Esophagus muscularis mucosa (tissue), 4 donors: ENCODE results near the gene ARID2. TPM values are rescaled to one million over a fixed set of nuclear protein-coding genes. Genes with fewer than 3 reads are reported as not detected.

Experiments used
- DNase-seq: peaks from one replicate; pipeline ENCODE4 v3.0.0-alpha.2; 2017; ENCODE audit errors: extremely low spot score
- H3K27ac ChIP-seq, 4 donors: fragments of 200-600 bp; sonication (generic); replicated peaks in 1 of 4; 1 replicate in 3 of 4; 2 replicates in 1 of 4; pipeline ENCODE4 v1.5.1; 2016 to 2019; ENCODE audit warnings: mild to moderate bottlenecking in 1 of 4
- H3K27me3 ChIP-seq, 4 donors: fragments of 200-600 bp; sonication (generic); one replicate each; pipeline versions ENCODE4 v1.5.1 to v1.6.0; 2016 to 2019
- H3K36me3 ChIP-seq, 4 donors: fragments of 200-600 bp; sonication (generic); one replicate each; pipeline ENCODE4 v1.5.1; 2016 to 2019
- H3K4me1 ChIP-seq, 4 donors: fragments of 200-600 bp; sonication (generic); one replicate each; pipeline ENCODE4 v1.5.1; 2016 to 2019
- H3K4me3 ChIP-seq, 4 donors: fragments of 200-600 bp; sonication (generic); 1 replicate in 2 of 4; 2 replicates in 2 of 4; pipeline ENCODE4 v1.5.1; 2016 to 2019; ENCODE audit warnings: mild to moderate bottlenecking in 4 of 4, moderate library complexity in 1 of 4
- H3K9me3 ChIP-seq, 4 donors: fragments of 200-600 bp; sonication (generic); 1 replicate in 3 of 4; 2 replicates in 1 of 4; pipeline ENCODE4 v1.5.1; 2016 to 2019
- CTCF ChIP-seq, 3 experiments: fragments of 200-600 bp in 2 of 3; fragments of 450-650 bp in 1 of 3; sonication (generic) in 2 of 3; IDR thresholded peaks; one replicate each; pipeline ENCODE4 v1.5.1; 2017 to 2019; ENCODE audit warnings: antibody characterized with exemption in 3 of 3, mild to moderate bottlenecking in 2 of 3, moderate library complexity in 1 of 3
- EP300 ChIP-seq: sonication (generic); formaldehyde crosslinking; IDR thresholded peaks from one replicate; pipeline ENCODE4 v1.6.1; 2017; ENCODE audit warnings: antibody characterized with exemption
- POLR2A ChIP-seq: fragments of 450-650 bp; IDR thresholded peaks from one replicate; pipeline ENCODE4 v1.6.1; 2017; ENCODE audit warnings: antibody characterized with exemption, moderate library complexity, mild to moderate bottlenecking, low read depth
- POLR2AphosphoS5 ChIP-seq, 2 donors: sonication (generic); formaldehyde crosslinking; IDR thresholded peaks; one replicate each; pipeline ENCODE4 v1.6.1; 2017; ENCODE audit warnings: antibody characterized with exemption in 2 of 2
- WGBS: methylation state at CpG from one replicate; pipeline ENCODE4 v1.1.5; 2018; 5-methylcytosine and 5-hydroxymethylcytosine counted together
- intact Hi-C: fragments of 100-400 bp; cut with DNase I; formaldehyde crosslinking; loops from one replicate; pipeline ENCODE4 v1.15.1; 2023
- total RNA-seq, 4 donors: library from RNA; depleted of rRNA; stranded (reverse); fragments of >200 nt; gene quantifications; one replicate each; pipeline versions ENCODE4 v1.1.0 to v1.2.1, GENCODE V29; 2016

ARID2 gene
- total RNA-seq, 4 donors from 2014 or later: 24.0 to 45.3 (median 33.0) TPM

GRCh38 chr12:45934956-45935355, 205.4 kb downstream of the ARID2 start:
- H3K4me3 ChIP-seq: no peak overlapping the region
- 47% methylated on average over 1 of the region's 1 CpG for WGBS
- intact Hi-C loops: no loop called here
- no peaks in the 10 kb centered on the region for H3K9me3 ChIP-seq
- DNase-seq: no peak
- H3K27me3 ChIP-seq: no peaks in the 10 kb centered on the region
- peaks cover 18 to 36% (median 31%) of the 10 kb centered on the region in 4 donors for H3K4me1 ChIP-seq
- TF ChIP-seq EP300: no peak
- TF ChIP-seq CTCF (IDR thresholded peaks at IDR 0.05): no peak
- no peak overlapping the region for H3K27ac ChIP-seq
- H3K36me3 ChIP-seq: peaks cover 0 to 43% (median 22%) of the 10 kb centered on the region in 4 donors

GRCh38 chr12:45938566-45938965, 209.1 kb downstream of the ARID2 start:
- no peak for DNase-seq
- intact Hi-C loops: no loop called here
- Histone ChIP-seq H3K4me3 (no peak overlapping the region), H3K36me3 (peaks cover 0 to 43% (median 21%) of the 10 kb centered on the region in 4 donors), H3K27ac (no peak overlapping the region), H3K9me3 (no peaks in the 10 kb centered on the region), H3K27me3 (no peaks in the 10 kb centered on the region), H3K4me1 (peaks cover 17 to 27% (median 24%) of the 10 kb centered on the region in 4 donors)
- TF ChIP-seq POLR2A (no peak), POLR2AphosphoS5 (IDR thresholded peaks at IDR 0.05) (no peak), EP300 (no peak), CTCF (IDR thresholded peaks at IDR 0.05) (no peak)
- WGBS: 77% methylated on average over 2 of the region's 2 CpGs

- Histone ChIP-seq H3K27ac (no peak overlapping the region), H3K27me3 (no peaks in the 10 kb centered on the region), H3K9me3 (no peaks in the 10 kb centered on the region), H3K36me3 (peaks cover 0 to 51% (median 25%) of the 10 kb centered on the region in 4 donors), H3K4me3 (no peak overlapping the region), H3K4me1 (peaks cover 6 to 15% (median 13%) of the 10 kb centered on the region in 4 donors)
- TF ChIP-seq POLR2AphosphoS5 (IDR thresholded peaks at IDR 0.05) (no peak), CTCF (IDR thresholded peaks at IDR 0.05) (no peak), POLR2A (no peak), EP300 (no peak)
- intact Hi-C loops: no loop called here
- WGBS: 93% methylated on average over 2 of the region's 2 CpGs
- DNase-seq: no peak
Measured at GRCh38 chr12:45939759-45940158, 210.3 kb downstream of the ARID2 start.

- no peak overlapping the region for H3K27ac ChIP-seq
- H3K4me3 ChIP-seq: no peak overlapping the region
- H3K27me3 ChIP-seq: no peaks in the 10 kb centered on the region
- peaks cover 0 to 82% (median 43%) of the 10 kb centered on the region in 4 donors for H3K36me3 ChIP-seq
- peaks cover 0 to 3% (median 0%) of the 10 kb centered on the region in 4 donors for H3K4me1 ChIP-seq
- 77% methylated on average over 1 of the region's 1 CpG for WGBS
- intact Hi-C loops: no loop called here
- TF ChIP-seq CTCF (IDR thresholded peaks at IDR 0.05): no peak
- no peak for TF ChIP-seq EP300
- TF ChIP-seq POLR2A: no peak
- no peak for TF ChIP-seq POLR2AphosphoS5 (IDR thresholded peaks at IDR 0.05)
- DNase-seq: no peak
- H3K9me3 ChIP-seq: no peaks in the 10 kb centered on the region
Measured at GRCh38 chr12:45944771-45945170, 215.3 kb downstream of the ARID2 start.

- no peaks in the 10 kb centered on the region for H3K27me3 ChIP-seq
- TF ChIP-seq EP300 (no peak), POLR2A (no peak), CTCF (IDR thresholded peaks at IDR 0.05) (no peak), POLR2AphosphoS5 (IDR thresholded peaks at IDR 0.05) (no peak)
- H3K4me3 ChIP-seq: no peak overlapping the region
- H3K4me1 ChIP-seq: peaks cover 0 to 3% (median 0%) of the 10 kb centered on the region in 4 donors
- H3K27ac ChIP-seq: no peak overlapping the region
- H3K36me3 ChIP-seq: peaks cover 0 to 79% (median 35%) of the 10 kb centered on the region in 4 donors
- no peaks in the 10 kb centered on the region for H3K9me3 ChIP-seq
- WGBS: 100% methylated on average over 1 of the region's 1 CpG
- intact Hi-C loops: no loop called here
- DNase-seq: no peak
Measured at GRCh38 chr12:45946435-45946834, 216.9 kb downstream of the ARID2 start.
